GM23248 (cell line): Measurements from ENCODE around the gene ANTXR2. TPM values are rescaled to one million over a fixed set of nuclear protein-coding genes. Genes with fewer than 3 reads are reported as not detected.
"Not testable (repeated sequence)": the region's sequence is repeated elsewhere in the genome, so short reads cannot be mapped to it uniquely, and the experiment has no call there.

ENCODE experiments used
- DNase-seq: peaks from one replicate; pipeline ENCODE4 v3.0.0-alpha.2; 2015
- H2AFZ ChIP-seq: fragments of 200-600 bp; sonication (generic); 2 replicates; pipeline ENCODE4 v1.6.1; 2016; ENCODE audit warnings: antibody characterized with exemption
- H3F3A ChIP-seq: fragments of 200-600 bp; sonication (generic); 2 replicates; pipeline ENCODE4 v1.6.1; 2016; ENCODE audit warnings: mild to moderate bottlenecking, antibody characterized with exemption, mixed run types; ENCODE audit not compliant: insufficient read depth
- H3K27ac ChIP-seq: fragments of 200-600 bp; sonication (generic); 2 replicates; pipeline ENCODE4 v1.5.1; 2016; ENCODE audit warnings: mild to moderate bottlenecking
- H3K27me3 ChIP-seq: fragments of 200-600 bp; sonication (generic); replicated peaks from 2 replicates; pipeline ENCODE4 v1.6.1; 2016; ENCODE audit warnings: mild to moderate bottlenecking; ENCODE audit not compliant: insufficient read depth
- H3K36me3 ChIP-seq: fragments of 200-600 bp; sonication (generic); 2 replicates; pipeline ENCODE4 v1.6.1; 2016; ENCODE audit warnings: low read depth, mild to moderate bottlenecking
- H3K4me1 ChIP-seq: fragments of 200-600 bp; sonication (generic); 2 replicates; pipeline ENCODE4 v1.6.1; 2016; ENCODE audit warnings: mild to moderate bottlenecking; ENCODE audit not compliant: insufficient read depth
- H3K4me2 ChIP-seq: fragments of 200-600 bp; sonication (generic); one replicate; pipeline ENCODE4 v1.6.1; 2016; ENCODE audit warnings: mild to moderate bottlenecking; ENCODE audit not compliant: unreplicated experiment
- H3K4me3 ChIP-seq: fragments of 200-600 bp; sonication (generic); 2 replicates; pipeline ENCODE4 v1.5.1; 2016; ENCODE audit warnings: mild to moderate bottlenecking
- H3K79me2 ChIP-seq: fragments of 200-600 bp; sonication (generic); 2 replicates; pipeline ENCODE4 v1.6.1; 2016; ENCODE audit warnings: mild to moderate bottlenecking; ENCODE audit not compliant: insufficient read depth
- H3K9ac ChIP-seq: fragments of 200-600 bp; sonication (generic); 2 replicates; pipeline ENCODE4 v1.6.1; 2016; ENCODE audit warnings: mild to moderate bottlenecking
- H3K9me2 ChIP-seq: fragments of 200-600 bp; sonication (generic); 2 replicates; pipeline ENCODE4 v1.6.1; 2016; ENCODE audit warnings: mixed run types, mild to moderate bottlenecking, moderate library complexity; ENCODE audit not compliant: insufficient read depth
- H3K9me3 ChIP-seq: fragments of 200-600 bp; sonication (generic); one replicate; pipeline ENCODE4 v1.6.1; 2017; ENCODE audit warnings: low read depth
- H4K20me1 ChIP-seq: fragments of 200-600 bp; sonication (generic); 2 replicates; pipeline ENCODE4 v1.6.0; 2016; ENCODE audit not compliant: insufficient read depth
- EZH2 ChIP-seq: fragments of 200-600 bp; sonication (generic); IDR thresholded peaks from 2 replicates; pipeline ENCODE4 v1.6.1; 2018; ENCODE audit warnings: antibody characterized with exemption, mild to moderate bottlenecking; ENCODE audit not compliant: insufficient read depth, poor library complexity, severe bottlenecking
- EZH2phosphoT487 ChIP-seq: fragments of 200-600 bp; sonication (generic); IDR thresholded peaks from 2 replicates; pipeline ENCODE4 v1.6.1; 2018; ENCODE audit warnings: antibody characterized with exemption, moderate library complexity, mild to moderate bottlenecking, low read depth; ENCODE audit not compliant: insufficient read depth
- WGBS, 2 experiments: methylation state at CpG; one replicate each; pipeline ENCODE4 v1.1.6; 2015 to 2017; ENCODE audit warnings: low lambda C conversion rate in 2 of 2, low coverage in 1 of 2; ENCODE audit errors: missing lambda C conversion rate in 2 of 2; 5-methylcytosine and 5-hydroxymethylcytosine counted together
- in situ Hi-C: fragments of 300-500 bp; cut with MboI; formaldehyde crosslinking; loops from 2 replicates; pipeline ENCODE4 v1.15.0; 2020
- polyA plus RNA-seq: library from polyadenylated mRNA; unstranded; fragments of >200 nt; fragmentation: Nextera tagmentation; extraction: Ambion mirVana; gene quantifications from 2 replicates; pipeline ENCODE4 v1.2.1, GENCODE V29; 2016
- total RNA-seq: library from RNA; depleted of rRNA; stranded (reverse); fragments of >200 nt; shearing (Covaris generic); gene quantifications from 2 replicates; pipeline ENCODE4 v1.2.3, GENCODE V29; 2014

The ANTXR2 gene
- total and polyA plus RNA-seq, 2 experiments from 2014 or later, result 77.2 to 87.5 TPM

GRCh38 chr4:79900182-79900581, 172.8 kb downstream of the ANTXR2 start:
- no peak overlapping the region for H3K4me3 ChIP-seq
- no peak overlapping the region for H3K9ac ChIP-seq
- 72 to 73% methylated on average over 2 of the region's 2 CpGs for WGBS, 2 experiments
- no peaks in the 10 kb centered on the region for H4K20me1 ChIP-seq
- no peaks in the 10 kb centered on the region for H3K9me3 ChIP-seq
- no peak overlapping the region for H3K27ac ChIP-seq
- H3K79me2 ChIP-seq, result no peaks in the 10 kb centered on the region
- no peaks in the 10 kb centered on the region for H3K4me1 ChIP-seq
- H3K36me3 ChIP-seq, result peaks cover 7% of the 10 kb centered on the region; the same call in 1 of the 2 replicates
- H3K4me2 ChIP-seq, result no peak overlapping the region
- in situ Hi-C loops, result no loop called here
- H3K9me2 ChIP-seq, result no peaks in the 10 kb centered on the region
- H3K27me3 ChIP-seq, result no peaks in the 10 kb centered on the region
- no peak for DNase-seq
- H3F3A ChIP-seq, result no peaks in the 10 kb centered on the region
- TF ChIP-seq EZH2phosphoT487 (no peak), EZH2 (no peak)
- no peak overlapping the region for H2AFZ ChIP-seq

- Histone ChIP-seq H3K9me3 (no peaks in the 10 kb centered on the region), H3K79me2 (no peaks in the 10 kb centered on the region), H3K27me3 (no peaks in the 10 kb centered on the region), H3K36me3 (0 out of 2 replicates have a peak, but pooled peaks cover under 1% of the 10 kb centered on the region), H4K20me1 (no peaks in the 10 kb centered on the region), H3K4me1 (no peaks in the 10 kb centered on the region), H3K4me3 (no peak overlapping the region), H3K27ac (no peak overlapping the region), H3K9me2 (no peaks in the 10 kb centered on the region), H3K4me2 (no peak overlapping the region), H3K9ac (no peak overlapping the region), H2AFZ (no peak overlapping the region), H3F3A (no peaks in the 10 kb centered on the region)
- no peak for TF ChIP-seq EZH2
- no peak for TF ChIP-seq EZH2phosphoT487
- no peak for DNase-seq
- 44 to 55% methylated on average over 4 of the region's 4 CpGs for WGBS, 2 experiments
- in situ Hi-C loops, result no loop called here
These were observed 173.5 kb downstream of the ANTXR2 start for GRCh38 chr4:79899481-79899880.

GRCh38 chr4:79898055-79898454, 175.0 kb downstream of the ANTXR2 start:
- in situ Hi-C loops, result no loop called here
- Histone ChIP-seq H3K27me3 (no peaks in the 10 kb centered on the region), H3K9me3 (no peaks in the 10 kb centered on the region), H2AFZ (no peak overlapping the region), H3K36me3 (no peaks in the 10 kb centered on the region), H4K20me1 (no peaks in the 10 kb centered on the region), H3K9me2 (no peaks in the 10 kb centered on the region), H3K9ac (no peak overlapping the region), H3K27ac (no peak overlapping the region), H3K4me1 (no peaks in the 10 kb centered on the region), H3K79me2 (no peaks in the 10 kb centered on the region), H3K4me3 (no peak overlapping the region), H3K4me2 (no peak overlapping the region), H3F3A (no peaks in the 10 kb centered on the region)
- 54 to 56% methylated on average over 2 of the region's 2 CpGs for WGBS, 2 experiments
- no peak for DNase-seq
- TF ChIP-seq EZH2phosphoT487 (no peak), EZH2 (no peak)

- TF ChIP-seq EZH2phosphoT487 (no peak), EZH2 (no peak)
- Histone ChIP-seq H2AFZ (no peak overlapping the region), H3K9ac (no peak overlapping the region), H3K79me2 (no peaks in the 10 kb centered on the region), H3K4me2 (no peak overlapping the region), H3F3A (no peaks in the 10 kb centered on the region), H3K9me3 (no peaks in the 10 kb centered on the region), H3K9me2 (no peaks in the 10 kb centered on the region), H3K27ac (no peak overlapping the region), H3K36me3 (no peaks in the 10 kb centered on the region), H4K20me1 (no peaks in the 10 kb centered on the region), H3K4me1 (no peaks in the 10 kb centered on the region), H3K27me3 (no peaks in the 10 kb centered on the region), H3K4me3 (no peak overlapping the region)
- 60 to 65% methylated on average over 3 of the region's 3 CpGs for WGBS, 2 experiments
- in situ Hi-C loops, result no loop called here
- no peak for DNase-seq
These were observed 175.9 kb downstream of the ANTXR2 start for GRCh38 chr4:79897174-79897573.

- Histone ChIP-seq H3K4me2 (no peak overlapping the region), H3K79me2 (no peaks in the 10 kb centered on the region), H3K9ac (no peak overlapping the region), H2AFZ (no peak overlapping the region), H3K4me1 (no peaks in the 10 kb centered on the region), H3F3A (no peaks in the 10 kb centered on the region), H3K9me3 (no peaks in the 10 kb centered on the region), H4K20me1 (no peaks in the 10 kb centered on the region), H3K27ac (no peak overlapping the region), H3K36me3 (no peaks in the 10 kb centered on the region), H3K9me2 (no peaks in the 10 kb centered on the region), H3K27me3 (no peaks in the 10 kb centered on the region), H3K4me3 (no peak overlapping the region)
- in situ Hi-C loops, result no loop called here
- WGBS, 2 experiments, result 66 to 69% methylated on average over 2 of the region's 2 CpGs
- TF ChIP-seq EZH2phosphoT487, result no peak
- TF ChIP-seq EZH2, result no peak
- no peak for DNase-seq
These were observed 179.6 kb downstream of the ANTXR2 start for GRCh38 chr4:79893456-79893855.

- H3K4me2 ChIP-seq, H3K9me2 ChIP-seq, H3K9me3 ChIP-seq, H3F3A ChIP-seq, in situ Hi-C loops, H3K4me3 ChIP-seq, H3K36me3 ChIP-seq, H3K4me1 ChIP-seq, DNase-seq, H3K27me3 ChIP-seq, H3K79me2 ChIP-seq, H2AFZ ChIP-seq, H4K20me1 ChIP-seq, H3K27ac ChIP-seq, H3K9ac ChIP-seq: not testable (repeated sequence)
- 75 to 92% methylated on average over 1 of the region's 1 CpG for WGBS, 2 experiments
These were observed 184.0 kb downstream of the ANTXR2 start for GRCh38 chr4:79889026-79889425.
